MM.1S (cell line): ENCODE measurements around the gene GPC5.

ENCODE experiments used
- CTCF ChIP-seq: fragments of 300-600 bp; sonication (generic); IDR thresholded peaks from 2 replicates; pipeline ENCODE4 v1.5.1; 2016; ENCODE audit warnings: antibody characterized with exemption, low read length, mixed read lengths
- EZH2 ChIP-seq: fragments of 300-600 bp; sonication (generic); optimal IDR thresholded peaks from 2 replicates; pipeline ENCODE3; 2017; ENCODE audit warnings: low read depth, mild to moderate bottlenecking, antibody characterized with exemption, low read length, mixed read lengths

- no peak for TF ChIP-seq CTCF
- no peak for TF ChIP-seq EZH2
Measured at GRCh38 chr13:91426913-91427312, 28.5 kb downstream of the GPC5 start.
